CD4-positive, CD25-positive, alpha-beta regulatory T cell (primary cell): Measurements from ENCODE around the gene HOXC10. TPM values are rescaled to one million over a fixed set of nuclear protein-coding genes. Genes with fewer than 3 reads are reported as not detected.

Experiments used
- ATAC-seq, 2 donors: fragments of 150-1000 bp; cut with Tn5 transposase; one replicate each; pipeline ENCODE4 v1.10.0; 2021; ENCODE audit warnings: low read depth in 2 of 2, moderate number of reproducible peaks in 2 of 2, moderate library complexity in 1 of 2
- DNase-seq, 3 donors: peaks; one replicate each; pipeline versions ENCODE4 v3.0.0 to v3.0.0-alpha.2; 2012 to 2022; ENCODE audit warnings: mixed read lengths in 1 of 3
- H3K27ac ChIP-seq: one replicate; pipeline ENCODE4 v1.7.0; 2013; ENCODE audit warnings: mild to moderate bottlenecking, low read length; ENCODE audit not compliant: insufficient read depth, poor library complexity, severe bottlenecking
- H3K27me3 ChIP-seq: one replicate; pipeline ENCODE4 v1.7.0; 2013; ENCODE audit warnings: low read length; ENCODE audit not compliant: control insufficient read depth, insufficient read depth
- H3K36me3 ChIP-seq: one replicate; pipeline ENCODE4 v1.7.0; 2013; ENCODE audit warnings: mild to moderate bottlenecking, low read length, moderate library complexity; ENCODE audit not compliant: control insufficient read depth, insufficient read depth
- H3K4me1 ChIP-seq: 2 replicates; pipeline ENCODE4 v1.7.0; 2013; ENCODE audit warnings: mild to moderate bottlenecking, low read length; ENCODE audit not compliant: insufficient read depth, control insufficient read depth, poor library complexity, severe bottlenecking
- H3K4me3 ChIP-seq: one replicate; pipeline ENCODE4 v1.7.0; 2013; ENCODE audit warnings: low read depth, mild to moderate bottlenecking, low read length, moderate library complexity
- H3K9me3 ChIP-seq, 2 experiments: 1 replicate in 1 of 2; 2 replicates in 1 of 2; pipeline ENCODE4 v1.7.0; 2013; ENCODE audit warnings: low read length in 2 of 2, mild to moderate bottlenecking in 1 of 2, moderate library complexity in 1 of 2; ENCODE audit not compliant: control insufficient read depth in 2 of 2
- H3K27ac Mint-ChIP-seq, 3 donors: one replicate each; pipeline ENCODE4 v1.8.0; 2020 to 2022; ENCODE audit warnings: mild to moderate bottlenecking in 3 of 3, mixed read lengths in 3 of 3, moderate library complexity in 2 of 3
- H3K27me3 Mint-ChIP-seq: one replicate; pipeline ENCODE4 v1.8.0; 2022; ENCODE audit warnings: mild to moderate bottlenecking, mixed read lengths
- H3K36me3 Mint-ChIP-seq: one replicate; pipeline ENCODE4 v1.8.0; 2020; ENCODE audit warnings: mixed read lengths
- H3K4me1 Mint-ChIP-seq, 4 donors: one replicate each; pipeline ENCODE4 v1.8.0; 2020 to 2022; ENCODE audit warnings: mixed read lengths in 4 of 4, mild to moderate bottlenecking in 1 of 4
- H3K4me3 Mint-ChIP-seq, 4 donors: one replicate each; pipeline ENCODE4 v1.8.0; 2020 to 2022; ENCODE audit warnings: mild to moderate bottlenecking in 4 of 4, mixed read lengths in 4 of 4, moderate library complexity in 3 of 4
- H3K9me3 Mint-ChIP-seq, 7 donors: one replicate each; pipeline ENCODE4 v1.8.0; 2020 to 2022; ENCODE audit warnings: mixed read lengths in 7 of 7, mild to moderate bottlenecking in 3 of 7, moderate library complexity in 2 of 7
- polyA plus RNA-seq, 4 donors: library from polyadenylated mRNA; unstranded; fragments of 300-500 nt; fragmentation: Illumina TruSeq; gene quantifications; one replicate each; pipeline ENCODE4 v1.2.3, GENCODE V29; 2021
- total RNA-seq: library from RNA; stranded (reverse); gene quantifications from one replicate; pipeline ENCODE4 v1.2.3, GENCODE V29; 2022

The HOXC10 gene
- total and polyA plus RNA-seq, 5 donors from 2014 or later, result not detected

DNA sequence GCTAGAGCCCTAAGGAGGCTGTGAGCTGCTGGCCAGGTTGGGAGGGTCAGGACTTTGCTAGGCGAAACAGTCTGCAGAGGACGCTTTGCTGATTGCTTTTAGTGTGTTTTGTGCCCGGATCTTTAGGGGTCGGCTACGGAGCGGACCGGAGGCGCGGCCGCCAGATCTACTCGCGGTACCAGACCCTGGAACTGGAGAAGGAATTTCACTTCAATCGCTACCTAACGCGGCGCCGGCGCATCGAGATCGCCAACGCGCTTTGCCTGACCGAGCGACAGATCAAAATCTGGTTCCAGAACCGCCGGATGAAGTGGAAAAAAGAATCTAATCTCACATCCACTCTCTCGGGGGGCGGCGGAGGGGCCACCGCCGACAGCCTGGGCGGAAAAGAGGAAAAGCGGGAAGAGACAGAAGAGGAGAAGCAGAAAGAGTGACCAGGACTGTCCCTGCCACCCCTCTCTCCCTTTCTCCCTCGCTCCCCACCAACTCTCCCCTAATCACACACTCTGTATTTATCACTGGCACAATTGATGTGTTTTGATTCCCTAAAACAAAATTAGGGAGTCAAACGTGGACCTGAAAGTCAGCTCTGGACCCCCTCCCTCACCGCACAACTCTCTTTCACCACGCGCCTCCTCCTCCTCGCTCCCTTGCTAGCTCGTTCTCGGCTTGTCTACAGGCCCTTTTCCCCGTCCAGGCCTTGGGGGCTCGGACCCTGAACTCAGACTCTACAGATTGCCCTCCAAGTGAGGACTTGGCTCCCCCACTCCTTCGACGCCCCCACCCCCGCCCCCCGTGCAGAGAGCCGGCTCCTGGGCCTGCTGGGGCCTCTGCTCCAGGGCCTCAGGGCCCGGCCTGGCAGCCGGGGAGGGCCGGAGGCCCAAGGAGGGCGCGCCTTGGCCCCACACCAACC, 44.8 kb downstream of the HOXC10 start:
- Mint-ChIP-seq H3K4me1 (peaks cover 0 to 34% (median 16%) of the 10 kb centered on the region in 4 donors), H3K27me3 (peaks cover 97% of the 10 kb centered on the region), H3K9me3 (peaks cover 0 to 7% (median 3%) of the 10 kb centered on the region in 7 donors), H3K36me3 (no peaks in the 10 kb centered on the region), H3K4me3 (no peak overlapping the region), H3K27ac (no peak overlapping the region)
- DNase-seq (no peak), ATAC-seq (no peak)
- H3K4me1 ChIP-seq, result peaks cover 26% of the 10 kb centered on the region
- no peaks in the 10 kb centered on the region for H3K36me3 ChIP-seq
- H3K27ac ChIP-seq, result no peak overlapping the region
- no peak overlapping the region for H3K4me3 ChIP-seq
- H3K27me3 ChIP-seq, result peaks cover 38% of the 10 kb centered on the region
- H3K9me3 ChIP-seq, result peaks cover 8 to 18% of the 10 kb centered on the region in 2 experiments

DNA sequence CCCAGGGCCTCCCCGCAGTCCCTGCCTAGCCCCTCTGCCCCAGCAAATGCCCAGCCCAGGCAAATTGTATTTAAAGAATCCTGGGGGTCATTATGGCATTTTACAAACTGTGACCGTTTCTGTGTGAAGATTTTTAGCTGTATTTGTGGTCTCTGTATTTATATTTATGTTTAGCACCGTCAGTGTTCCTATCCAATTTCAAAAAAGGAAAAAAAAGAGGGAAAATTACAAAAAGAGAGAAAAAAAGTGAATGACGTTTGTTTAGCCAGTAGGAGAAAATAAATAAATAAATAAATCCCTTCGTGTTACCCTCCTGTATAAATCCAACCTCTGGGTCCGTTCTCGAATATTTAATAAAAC, 45.5 kb downstream of the HOXC10 start:
- peaks cover 0 to 38% (median 20%) of the 10 kb centered on the region in 4 donors for H3K4me1 Mint-ChIP-seq
- H3K27ac Mint-ChIP-seq, result no peak overlapping the region
- no peak overlapping the region for H3K4me3 Mint-ChIP-seq
- Histone ChIP-seq H3K27ac (no peak overlapping the region), H3K27me3 (peaks cover 40% of the 10 kb centered on the region), H3K4me3 (no peak overlapping the region), H3K4me1 (peaks cover 26% of the 10 kb centered on the region), H3K9me3 (peaks cover 8 to 18% of the 10 kb centered on the region in 2 experiments), H3K36me3 (no peaks in the 10 kb centered on the region)
- ATAC-seq (no peak), DNase-seq (no peak)
- H3K36me3 Mint-ChIP-seq, result no peaks in the 10 kb centered on the region
- H3K9me3 Mint-ChIP-seq, result peaks cover 0 to 10% (median 3%) of the 10 kb centered on the region in 7 donors
- H3K27me3 Mint-ChIP-seq, result peaks cover 97% of the 10 kb centered on the region

DNA sequence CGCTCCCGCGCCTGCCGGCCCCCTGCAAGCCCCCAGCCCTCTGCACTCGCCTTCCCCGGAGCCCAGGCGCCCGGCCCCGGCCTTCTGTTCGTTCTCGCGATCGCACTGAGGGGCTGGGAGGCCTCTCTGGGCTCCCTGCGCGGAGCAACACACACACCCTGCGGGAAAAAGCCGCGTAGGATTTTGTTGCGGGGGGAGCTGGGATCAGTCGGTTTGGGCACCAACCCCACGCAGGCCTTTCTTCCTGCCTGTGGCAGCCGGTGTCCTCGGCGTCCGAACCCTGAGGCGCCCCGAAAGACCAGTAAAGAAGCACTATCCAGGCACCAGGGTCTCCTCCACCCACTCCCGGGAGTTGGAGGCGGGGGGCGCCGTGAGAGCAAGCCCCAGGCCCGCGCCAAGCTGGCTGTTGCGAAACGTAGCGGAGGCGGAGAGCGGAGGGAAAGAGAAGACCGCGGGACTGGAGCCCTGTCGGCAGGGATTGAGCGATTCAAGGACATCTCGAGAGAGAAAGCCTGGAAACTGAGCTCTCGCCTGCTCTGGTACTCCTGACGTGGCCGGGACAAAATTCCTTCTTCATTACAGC, 46.0 kb downstream of the HOXC10 start:
- peaks cover 0 to 38% (median 19%) of the 10 kb centered on the region in 4 donors for H3K4me1 Mint-ChIP-seq
- no peaks in the 10 kb centered on the region for H3K36me3 Mint-ChIP-seq
- Histone ChIP-seq H3K4me1 (peaks cover 26% of the 10 kb centered on the region), H3K27me3 (peaks cover 41% of the 10 kb centered on the region), H3K9me3 (peaks cover 8 to 18% of the 10 kb centered on the region in 2 experiments), H3K36me3 (no peaks in the 10 kb centered on the region), H3K27ac (no peak overlapping the region), H3K4me3 (no peak overlapping the region)
- H3K27ac Mint-ChIP-seq, result no peak overlapping the region
- ATAC-seq (no peak), DNase-seq (no peak)
- H3K9me3 Mint-ChIP-seq, result peaks cover 0 to 10% (median 3%) of the 10 kb centered on the region in 7 donors
- no peak overlapping the region for H3K4me3 Mint-ChIP-seq
- H3K27me3 Mint-ChIP-seq, result peaks cover 97% of the 10 kb centered on the region

DNA sequence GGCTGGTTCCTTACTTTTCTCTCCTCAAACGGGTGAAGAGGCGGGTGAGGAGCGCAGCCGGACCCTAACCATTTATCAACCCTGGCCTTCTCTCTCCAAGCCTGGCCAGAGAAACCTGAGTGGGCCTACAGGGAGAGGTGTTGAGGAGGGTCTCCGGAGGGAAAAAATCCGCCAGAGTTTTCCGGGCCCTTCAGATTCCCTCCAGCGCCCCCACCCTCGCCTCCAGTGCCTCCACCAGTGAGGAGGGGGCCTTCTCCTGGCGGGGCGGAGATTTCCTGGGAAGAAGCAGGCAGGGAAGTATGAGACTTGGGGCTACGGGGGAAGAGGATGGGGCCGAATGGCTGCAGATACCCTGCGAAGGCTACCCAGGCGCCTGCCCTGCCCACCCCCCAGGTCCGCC, 46.5 kb downstream of the HOXC10 start:
- peaks cover 8 to 18% of the 10 kb centered on the region in 2 experiments for H3K9me3 ChIP-seq
- H3K4me1 Mint-ChIP-seq, result peaks cover 0 to 38% (median 19%) of the 10 kb centered on the region in 4 donors
- ATAC-seq, result no peak
- peaks cover 26% of the 10 kb centered on the region for H3K4me1 ChIP-seq
- peaks cover 0 to 10% (median 3%) of the 10 kb centered on the region in 7 donors for H3K9me3 Mint-ChIP-seq
- no peaks in the 10 kb centered on the region for H3K36me3 ChIP-seq
- H3K4me3 ChIP-seq, result no peak overlapping the region
- peaks cover 97% of the 10 kb centered on the region for H3K27me3 Mint-ChIP-seq
- H3K36me3 Mint-ChIP-seq, result no peaks in the 10 kb centered on the region
- H3K4me3 Mint-ChIP-seq, result no peak overlapping the region
- H3K27me3 ChIP-seq, result peaks cover 36% of the 10 kb centered on the region
- no peak overlapping the region for H3K27ac ChIP-seq
- H3K27ac Mint-ChIP-seq, result no peak overlapping the region
- no peak for DNase-seq

DNA sequence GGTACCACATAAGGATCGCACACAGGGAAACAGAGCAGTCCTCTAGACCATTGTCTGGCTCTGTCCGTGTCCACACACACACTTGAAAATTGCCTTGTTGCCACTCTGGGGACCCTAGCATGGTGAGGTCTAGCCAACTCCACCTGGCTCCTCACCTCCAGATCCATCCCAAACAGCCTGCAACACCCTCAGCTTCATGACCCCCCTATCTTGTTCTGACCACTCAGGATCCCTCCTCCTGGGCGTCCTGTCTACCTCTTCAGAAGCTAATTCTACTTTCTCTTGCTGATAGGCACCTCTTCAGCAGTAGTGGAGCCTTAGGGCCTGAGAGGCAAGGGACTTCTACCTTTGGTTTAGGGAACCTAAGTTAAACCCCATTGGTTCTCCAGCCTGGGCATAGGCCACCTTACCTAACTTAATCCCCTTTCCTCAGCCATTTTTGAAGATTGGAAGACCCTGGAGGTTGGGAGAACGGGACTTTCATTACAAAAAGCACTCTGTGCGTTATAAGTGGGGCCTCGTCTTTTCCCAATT, 47.2 kb downstream of the HOXC10 start:
- peak overlapping the region in 1 of 3 donors; percentile 56 for H3K27ac Mint-ChIP-seq
- H3K4me1 Mint-ChIP-seq, result peaks cover 0 to 34% (median 17%) of the 10 kb centered on the region in 4 donors
- H3K4me3 ChIP-seq, result no peak overlapping the region

DNA sequence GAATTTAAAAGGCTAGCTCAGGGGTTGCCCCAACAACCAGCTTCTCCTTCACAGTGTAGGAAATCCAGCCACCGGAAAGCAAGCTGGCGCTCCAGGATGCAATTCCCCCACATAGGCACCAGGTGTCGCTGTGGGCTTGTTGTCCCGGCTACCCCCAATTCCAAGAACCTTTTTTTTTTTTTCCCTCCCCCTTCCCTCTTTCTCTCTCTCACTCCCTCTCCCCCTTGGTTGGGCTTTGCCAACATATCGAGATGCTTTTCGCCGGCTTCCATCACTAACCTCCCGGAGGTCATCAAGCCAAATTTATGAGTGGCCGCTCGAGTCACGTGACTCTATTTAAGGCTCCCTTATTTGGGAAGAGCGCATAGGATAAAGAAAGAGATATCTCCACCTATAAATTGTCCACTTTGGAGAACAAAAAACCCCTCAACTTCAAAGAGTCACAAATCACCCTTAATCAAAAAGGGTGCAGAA, 47.7 kb downstream of the HOXC10 start, which contains the start of gene HOXC5:
TSS of gene HOXC5 (plus strand) at position 424 of the 474 bp plus-strand sequence. CDS start 73 bp downstream, outside the sequence.
- peaks cover 0 to 34% (median 14%) of the 10 kb centered on the region in 4 donors for H3K4me1 Mint-ChIP-seq
- peaks cover 26% of the 10 kb centered on the region for H3K27me3 ChIP-seq
- H3K36me3 Mint-ChIP-seq, result no peaks in the 10 kb centered on the region
- no peak for ATAC-seq
- no peaks in the 10 kb centered on the region for H3K36me3 ChIP-seq
- H3K9me3 Mint-ChIP-seq, result peaks cover 0 to 10% (median 2%) of the 10 kb centered on the region in 7 donors
- peaks cover 22% of the 10 kb centered on the region for H3K4me1 ChIP-seq
- H3K27me3 Mint-ChIP-seq, result peaks cover 97% of the 10 kb centered on the region
- peak within 1 kb of the TSS in 1 of 3 donors; percentile 69 for H3K27ac Mint-ChIP-seq
- peaks cover 8 to 18% of the 10 kb centered on the region in 2 experiments for H3K9me3 ChIP-seq
- peak in 2 of 3 donors; percentile 50 to 67 for DNase-seq
- peak within 1 kb of the TSS in 3 of 4 donors; percentile 51 to 57 (median 52) for H3K4me3 Mint-ChIP-seq
- no peak within 1 kb of the TSS for H3K27ac ChIP-seq
- H3K4me3 ChIP-seq, result no peak within 1 kb of the TSS

More for the DNA sequence above, 47.2 kb downstream of the HOXC10 start:
- no peak for ATAC-seq
- no peak overlapping the region for H3K27ac ChIP-seq
- H3K36me3 ChIP-seq, result no peaks in the 10 kb centered on the region
- no peak for DNase-seq
- H3K27me3 ChIP-seq, result peaks cover 31% of the 10 kb centered on the region
- peaks cover 8 to 18% of the 10 kb centered on the region in 2 experiments for H3K9me3 ChIP-seq
- Mint-ChIP-seq H3K27me3 (peaks cover 97% of the 10 kb centered on the region), H3K9me3 (peaks cover 0 to 10% (median 3%) of the 10 kb centered on the region in 7 donors), H3K4me3 (no peak overlapping the region), H3K36me3 (no peaks in the 10 kb centered on the region)
- H3K4me1 ChIP-seq, result peaks cover 22% of the 10 kb centered on the region

DNA sequence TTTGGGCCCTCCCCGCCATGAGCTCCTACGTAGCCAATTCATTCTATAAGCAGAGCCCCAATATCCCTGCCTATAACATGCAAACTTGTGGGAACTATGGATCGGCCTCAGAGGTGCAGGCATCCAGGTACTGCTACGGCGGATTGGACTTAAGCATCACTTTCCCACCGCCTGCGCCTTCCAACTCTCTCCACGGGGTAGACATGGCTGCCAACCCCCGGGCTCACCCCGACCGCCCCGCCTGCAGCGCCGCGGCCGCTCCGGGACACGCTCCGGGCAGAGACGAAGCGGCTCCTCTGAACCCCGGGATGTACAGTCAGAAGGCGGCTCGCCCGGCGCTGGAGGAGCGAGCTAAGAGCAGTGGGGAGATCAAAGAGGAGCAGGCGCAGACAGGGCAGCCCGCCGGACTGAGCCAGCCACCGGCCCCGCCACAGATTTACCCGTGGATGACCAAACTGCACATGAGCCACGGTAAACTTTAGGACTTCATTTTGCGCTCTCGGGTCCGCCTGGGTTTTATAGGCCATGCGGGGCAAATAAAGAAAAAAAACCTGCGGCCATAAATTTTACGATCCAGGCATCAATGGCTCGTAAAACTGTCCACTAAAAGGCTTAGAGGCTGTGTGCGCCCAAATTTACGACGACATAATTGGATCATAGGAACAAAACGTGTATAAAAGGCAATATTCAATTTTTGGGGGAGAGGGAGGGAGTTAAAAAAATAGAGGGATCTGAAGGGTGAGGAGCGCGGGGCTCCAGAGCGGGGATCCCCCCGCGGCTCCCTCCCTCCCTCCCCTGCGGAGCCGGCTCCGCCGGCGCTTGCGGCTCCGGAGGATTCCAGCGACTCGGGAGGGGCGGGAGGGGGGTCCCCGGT, 48.4 kb downstream of the HOXC10 start:
- Histone ChIP-seq H3K9me3 (peaks cover 8 to 18% of the 10 kb centered on the region in 2 experiments), H3K36me3 (no peaks in the 10 kb centered on the region), H3K27me3 (peaks cover 23% of the 10 kb centered on the region), H3K27ac (no peak overlapping the region), H3K4me3 (no peak overlapping the region), H3K4me1 (peaks cover 22% of the 10 kb centered on the region)
- Mint-ChIP-seq H3K9me3 (peaks cover 0 to 10% (median 2%) of the 10 kb centered on the region in 7 donors), H3K36me3 (no peaks in the 10 kb centered on the region), H3K27me3 (peaks cover 97% of the 10 kb centered on the region), H3K4me3 (peak overlapping the region in 3 of 4 donors; percentile 51 to 57 (median 52)), H3K4me1 (peaks cover 0 to 32% (median 14%) of the 10 kb centered on the region in 4 donors), H3K27ac (no peak overlapping the region)
- DNase-seq (no peak), ATAC-seq (no peak)
